Liver (tissue), 9 donors: ENCODE measurements around the gene XRCC6. TPM values are rescaled to one million over a fixed set of nuclear protein-coding genes. Genes with fewer than 3 reads are reported as not detected.

Source experiments
- DNase-seq: peaks from one replicate; pipeline ENCODE4 v3.0.0-alpha.2; 2017; ENCODE audit warnings: low spot score
- H3K27ac ChIP-seq, 2 donors: one replicate each; pipeline ENCODE4 v1.7.0; 2013; ENCODE audit warnings: inconsistent platforms in 2 of 2, low read length in 2 of 2, control low read depth in 1 of 2, low read depth in 1 of 2, mild to moderate bottlenecking in 1 of 2
- H3K27me3 ChIP-seq, 4 donors: one replicate each; pipeline versions ENCODE4 v1.6.1 to v1.7.0; 2013; ENCODE audit warnings: low read length in 3 of 4, inconsistent platforms in 1 of 4, mild to moderate bottlenecking in 1 of 4, moderate library complexity in 1 of 4; ENCODE audit not compliant: control insufficient read depth in 4 of 4, insufficient read depth in 4 of 4
- H3K36me3 ChIP-seq, 4 donors: one replicate each; pipeline versions ENCODE4 v1.6.1 to v1.7.0; 2013; ENCODE audit warnings: low read length in 3 of 4, mild to moderate bottlenecking in 3 of 4, low read depth in 1 of 4, moderate library complexity in 1 of 4; ENCODE audit not compliant: control insufficient read depth in 4 of 4, insufficient read depth in 3 of 4
- H3K4me1 ChIP-seq, 4 donors: one replicate each; pipeline versions ENCODE4 v1.6.1 to v1.7.0; 2013; ENCODE audit warnings: low read length in 3 of 4, mild to moderate bottlenecking in 3 of 4, moderate library complexity in 1 of 4; ENCODE audit not compliant: control insufficient read depth in 4 of 4, insufficient read depth in 4 of 4
- H3K4me3 ChIP-seq, 3 donors: one replicate each; pipeline versions ENCODE4 v1.6.1 to v1.7.0; 2013; ENCODE audit warnings: low read length in 3 of 3, control low read depth in 1 of 3, low read depth in 1 of 3, mild to moderate bottlenecking in 1 of 3
- H3K9ac ChIP-seq, 2 donors: one replicate each; pipeline ENCODE4 v1.7.0; 2013; ENCODE audit warnings: low read length in 2 of 2, mild to moderate bottlenecking in 2 of 2, moderate library complexity in 2 of 2, control low read depth in 1 of 2, low read depth in 1 of 2
- H3K9me3 ChIP-seq, 4 donors: one replicate each; pipeline versions ENCODE4 v1.6.1 to v1.7.0; 2013; ENCODE audit warnings: low read length in 3 of 4; ENCODE audit not compliant: control insufficient read depth in 4 of 4
- EGR1 ChIP-seq, 2 donors: IDR thresholded peaks; 2 replicates each; pipeline ENCODE4 v1.6.1; 2016 to 2018; ENCODE audit warnings: antibody characterized with exemption in 2 of 2, low read depth in 2 of 2
- FOXA1 ChIP-seq: IDR thresholded peaks from 2 replicates; pipeline ENCODE4 v1.6.1; 2016; ENCODE audit warnings: antibody characterized with exemption
- FOXA2 ChIP-seq: IDR thresholded peaks from 2 replicates; pipeline ENCODE4 v1.6.1; 2016; ENCODE audit warnings: antibody characterized with exemption
- GABPA ChIP-seq, 2 donors: IDR thresholded peaks in 1 of 2; conservative IDR thresholded peaks in 1 of 2; 2 replicates each; pipeline ENCODE4 v1.6.1; 2016; ENCODE audit warnings: antibody characterized with exemption in 2 of 2, mild to moderate bottlenecking in 1 of 2, moderate library complexity in 1 of 2
- HNF4A ChIP-seq, 2 donors: conservative IDR thresholded peaks; 2 replicates each; pipeline ENCODE4 v1.6.1; 2016; ENCODE audit warnings: antibody characterized with exemption in 2 of 2, mild to moderate bottlenecking in 2 of 2
- HNF4G ChIP-seq: IDR thresholded peaks from 2 replicates; pipeline ENCODE4 v1.6.1; 2016; ENCODE audit warnings: antibody characterized with exemption
- NR2F2 ChIP-seq: IDR thresholded peaks from 2 replicates; pipeline ENCODE4 v1.6.1; 2016; ENCODE audit warnings: antibody characterized with exemption
- RAD21 ChIP-seq, 2 donors: IDR thresholded peaks; 2 replicates each; pipeline ENCODE4 v1.6.1; 2016; ENCODE audit warnings: antibody characterized with exemption in 2 of 2, mild to moderate bottlenecking in 2 of 2
- REST ChIP-seq: IDR thresholded peaks from 2 replicates; pipeline ENCODE4 v1.6.1; 2016; ENCODE audit warnings: antibody characterized with exemption, mild to moderate bottlenecking
- RXRA ChIP-seq, 2 donors: IDR thresholded peaks; 2 replicates each; pipeline ENCODE4 v1.6.1; 2017 to 2018; ENCODE audit warnings: antibody characterized with exemption in 2 of 2, mild to moderate bottlenecking in 1 of 2
- SP1 ChIP-seq: IDR thresholded peaks from 2 replicates; pipeline ENCODE4 v1.6.1; 2018; ENCODE audit warnings: antibody characterized with exemption, mild to moderate bottlenecking
- TAF1 ChIP-seq: conservative IDR thresholded peaks from 2 replicates; pipeline ENCODE4 v1.6.1; 2016; ENCODE audit warnings: antibody characterized with exemption, mild to moderate bottlenecking
- YY1 ChIP-seq: IDR thresholded peaks from 2 replicates; pipeline ENCODE4 v1.6.1; 2016; ENCODE audit warnings: antibody characterized with exemption, mild to moderate bottlenecking
- ZBTB33 ChIP-seq: IDR thresholded peaks from 2 replicates; pipeline ENCODE4 v1.6.1; 2016; ENCODE audit warnings: antibody characterized with exemption
- WGBS: extraction: QIAGEN DNeasy Blood & Tissue Kit; methylation state at CpG from one replicate; pipeline ENCODE4 v1.1.7; 2013; 5-methylcytosine and 5-hydroxymethylcytosine counted together
- polyA plus RNA-seq, 2 donors: library from polyadenylated mRNA; stranded (reverse) in 1 of 2; unstranded in 1 of 2; fragments of 200-250 nt in 1 of 2; fragments of >200 nt in 1 of 2; fragmentation: Nextera tagmentation in 1 of 2; extraction: Ambion mirVana in 1 of 2; gene quantifications; one replicate each; pipeline versions ENCODE4 v1.2.1 to v1.2.3, GENCODE V29; 2013 to 2015
- total RNA-seq, 2 donors: library from RNA; depleted of rRNA; stranded (reverse); fragments of >200 nt; gene quantifications; one replicate each; pipeline ENCODE4 v1.2.3, GENCODE V29; 2014
- TF ChIP-seq, protein P1 (sequence below): fragments of 150-350 bp; IDR thresholded peaks from 2 replicates; pipeline ENCODE4 v1.5.1; 2017; ENCODE audit warnings: improper control_type of control experiment, low read depth, low read length; ENCODE audit not compliant: missing input control
- TF ChIP-seq, protein P2 (sequence below): IDR thresholded peaks from 2 replicates; pipeline ENCODE4 v1.6.1; 2016; ENCODE audit warnings: antibody characterized with exemption
- donor health status: healthy.
- donor health status: healthy.
- donor health status: healthy.
- donor health status: healthy.
- donor health status: healthy.

Gene XRCC6
- total and polyA plus RNA-seq, 4 donors, result 81.8 to 148 (median 96.0) TPM

GRCh38 chr22:41660416-41660815 is 39.3 kb downstream of the XRCC6 start:
- no peak overlapping the region for H3K4me3 ChIP-seq
- no peaks in the 10 kb centered on the region for H3K27me3 ChIP-seq
- H3K36me3 ChIP-seq, result peaks cover 18 to 79% (median 74%) of the 10 kb centered on the region in 4 donors
- H3K4me1 ChIP-seq, result no peaks in the 10 kb centered on the region
- no peak overlapping the region for H3K9ac ChIP-seq
- H3K9me3 ChIP-seq, result no peaks in the 10 kb centered on the region
- 91% methylated on average over 3 of the region's 3 CpGs for WGBS
- TF ChIP-seq TAF1 (no peak), SP1 (no peak)
- no peak overlapping the region for H3K27ac ChIP-seq
- no peak for DNase-seq

GRCh38 chr22:41661088-41661487 is 40.0 kb downstream of the XRCC6 start:
- no peaks in the 10 kb centered on the region for H3K4me1 ChIP-seq
- H3K27ac ChIP-seq, result no peak overlapping the region
- H3K27me3 ChIP-seq, result no peaks in the 10 kb centered on the region
- TF ChIP-seq SP1 (no peak), EGR1 (IDR thresholded peaks at IDR 0.05; ENCODE audit: low read depth in 2 of 2) (no peak), NR2F2 (no peak), HNF4G (no peak), FOXA1 (no peak)
- TF ChIP-seq, protein P1, sequence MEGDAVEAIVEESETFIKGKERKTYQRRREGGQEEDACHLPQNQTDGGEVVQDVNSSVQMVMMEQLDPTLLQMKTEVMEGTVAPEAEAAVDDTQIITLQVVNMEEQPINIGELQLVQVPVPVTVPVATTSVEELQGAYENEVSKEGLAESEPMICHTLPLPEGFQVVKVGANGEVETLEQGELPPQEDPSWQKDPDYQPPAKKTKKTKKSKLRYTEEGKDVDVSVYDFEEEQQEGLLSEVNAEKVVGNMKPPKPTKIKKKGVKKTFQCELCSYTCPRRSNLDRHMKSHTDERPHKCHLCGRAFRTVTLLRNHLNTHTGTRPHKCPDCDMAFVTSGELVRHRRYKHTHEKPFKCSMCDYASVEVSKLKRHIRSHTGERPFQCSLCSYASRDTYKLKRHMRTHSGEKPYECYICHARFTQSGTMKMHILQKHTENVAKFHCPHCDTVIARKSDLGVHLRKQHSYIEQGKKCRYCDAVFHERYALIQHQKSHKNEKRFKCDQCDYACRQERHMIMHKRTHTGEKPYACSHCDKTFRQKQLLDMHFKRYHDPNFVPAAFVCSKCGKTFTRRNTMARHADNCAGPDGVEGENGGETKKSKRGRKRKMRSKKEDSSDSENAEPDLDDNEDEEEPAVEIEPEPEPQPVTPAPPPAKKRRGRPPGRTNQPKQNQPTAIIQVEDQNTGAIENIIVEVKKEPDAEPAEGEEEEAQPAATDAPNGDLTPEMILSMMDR, result no peak
- no peak overlapping the region for H3K9ac ChIP-seq
- H3K4me3 ChIP-seq, result no peak overlapping the region
- 92% methylated on average over 3 of the region's 3 CpGs for WGBS
- no peak for DNase-seq
- no peaks in the 10 kb centered on the region for H3K9me3 ChIP-seq
- H3K36me3 ChIP-seq, result peaks cover 18 to 78% (median 72%) of the 10 kb centered on the region in 4 donors

- no peaks in the 10 kb centered on the region for H3K9me3 ChIP-seq
- H3K27me3 ChIP-seq, result no peaks in the 10 kb centered on the region
- TF ChIP-seq, protein P2, sequence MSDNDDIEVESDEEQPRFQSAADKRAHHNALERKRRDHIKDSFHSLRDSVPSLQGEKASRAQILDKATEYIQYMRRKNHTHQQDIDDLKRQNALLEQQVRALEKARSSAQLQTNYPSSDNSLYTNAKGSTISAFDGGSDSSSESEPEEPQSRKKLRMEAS, result no peak
- no peak for TF ChIP-seq EGR1 (IDR thresholded peaks at IDR 0.05; ENCODE audit: low read depth in 2 of 2)
- no peak for TF ChIP-seq FOXA2
- TF ChIP-seq, protein P1, result no peak
- no peak for TF ChIP-seq ZBTB33
- no peak for TF ChIP-seq YY1
- no peak for TF ChIP-seq REST
- no peak for TF ChIP-seq RAD21 (IDR thresholded peaks at IDR 0.05)
- TF ChIP-seq HNF4A (conservative IDR thresholded peaks at IDR 0.05), result no peak
- TF ChIP-seq TAF1, result no peak
- TF ChIP-seq GABPA (IDR thresholded peaks at IDR 0.05 in 1 of 2, conservative IDR thresholded peaks at IDR 0.05 in 1 of 2), result no peak
- no peak for TF ChIP-seq SP1
- TF ChIP-seq HNF4G, result no peak
- no peak for TF ChIP-seq RXRA (IDR thresholded peaks at IDR 0.05)
- TF ChIP-seq FOXA1, result no peak
- H3K9ac ChIP-seq, result no peak overlapping the region
- no peak for DNase-seq
- peaks cover 18 to 74% (median 69%) of the 10 kb centered on the region in 4 donors for H3K36me3 ChIP-seq
- no peak overlapping the region for H3K27ac ChIP-seq
- 97% methylated on average over 2 of the region's 2 CpGs for WGBS
- H3K4me1 ChIP-seq, result peaks cover 0 to under 1% (median 0%) of the 10 kb centered on the region in 4 donors
- H3K4me3 ChIP-seq, result no peak overlapping the region
Measured at GRCh38 chr22:41661713-41662112, 40.6 kb downstream of the XRCC6 start.
